IPS-18a (cell line): ENCODE results near the gene GPSM1.

Experiments
- H3K27ac ChIP-seq: one replicate; pipeline ENCODE4 v1.5.1; 2013; ENCODE audit warnings: low read length
- H3K27me3 ChIP-seq: one replicate; pipeline ENCODE4 v1.6.1; 2013; ENCODE audit warnings: mild to moderate bottlenecking, low read length; ENCODE audit not compliant: control insufficient read depth, insufficient read depth
- H3K36me3 ChIP-seq: one replicate; pipeline ENCODE4 v1.6.1; 2013; ENCODE audit warnings: low read depth, low read length; ENCODE audit not compliant: control insufficient read depth
- H3K4me1 ChIP-seq: one replicate; pipeline ENCODE4 v1.6.1; 2013; ENCODE audit warnings: low read depth, low read length; ENCODE audit not compliant: control insufficient read depth
- H3K4me3 ChIP-seq: one replicate; pipeline ENCODE4 v1.5.1; 2013; ENCODE audit warnings: low read length
- H3K9ac ChIP-seq: one replicate; pipeline ENCODE4 v1.6.1; 2013; ENCODE audit warnings: mild to moderate bottlenecking, low read length, moderate library complexity
- H3K9me3 ChIP-seq: one replicate; pipeline ENCODE4 v1.6.1; 2013; ENCODE audit warnings: low read depth, low read length; ENCODE audit not compliant: control insufficient read depth

The GPSM1 gene

GRCh38 chr9:136363949-136364748, 36.8 kb downstream of the GPSM1 start:
- Histone ChIP-seq H3K4me1 (no peaks in the 10 kb centered on the region), H3K9me3 (no peaks in the 10 kb centered on the region), H3K4me3 (peak overlapping the region; percentile 70), H3K9ac (no peak overlapping the region), H3K36me3 (no peaks in the 10 kb centered on the region), H3K27me3 (peaks cover 3% of the 10 kb centered on the region), H3K27ac (no peak overlapping the region)

DNA sequence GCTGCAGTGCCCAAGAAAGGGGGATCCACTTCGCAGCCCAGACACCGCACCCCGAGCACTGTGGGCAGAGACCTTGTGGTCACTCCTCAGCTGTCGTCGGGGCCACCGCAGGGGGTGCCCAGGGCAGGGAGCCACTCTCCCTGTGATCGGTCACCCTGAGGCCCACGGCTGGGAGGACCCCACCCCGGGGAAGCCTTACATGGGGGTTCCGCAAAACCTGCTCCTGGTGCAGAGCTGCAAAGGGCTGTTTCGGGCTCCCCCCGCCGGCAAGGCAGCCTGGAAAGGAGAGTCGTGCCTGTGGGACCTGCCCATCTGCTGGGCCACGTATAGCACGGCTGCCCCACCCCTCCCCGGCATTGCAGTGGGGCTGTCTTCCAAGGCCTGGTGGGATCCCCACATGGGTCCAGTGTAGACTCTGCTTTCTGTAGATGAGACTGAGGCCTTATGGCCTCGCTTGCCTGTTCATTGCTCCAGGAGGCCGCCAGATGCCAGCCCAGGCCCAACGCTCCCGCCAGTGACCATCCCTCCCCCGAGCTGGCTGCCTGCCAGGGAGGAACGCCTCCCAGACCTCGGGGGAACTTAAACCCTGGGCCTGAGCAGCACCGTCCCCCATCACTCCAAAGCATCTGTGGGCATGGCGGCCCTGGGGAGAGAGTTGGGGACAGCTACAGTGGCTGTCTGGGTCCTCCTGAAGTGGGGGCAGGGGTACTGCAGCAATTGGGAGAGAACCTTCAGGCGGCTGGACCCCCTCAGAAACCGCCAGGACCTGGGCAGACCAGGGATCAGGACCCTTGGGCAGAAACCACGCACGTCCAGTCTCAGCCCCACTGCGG, 37.8 kb downstream of the GPSM1 start:
- Histone ChIP-seq H3K27ac (no peak overlapping the region), H3K27me3 (peaks cover 3% of the 10 kb centered on the region), H3K4me1 (no peaks in the 10 kb centered on the region), H3K9ac (no peak overlapping the region), H3K9me3 (no peaks in the 10 kb centered on the region), H3K36me3 (no peaks in the 10 kb centered on the region), H3K4me3 (no peak overlapping the region)

DNA sequence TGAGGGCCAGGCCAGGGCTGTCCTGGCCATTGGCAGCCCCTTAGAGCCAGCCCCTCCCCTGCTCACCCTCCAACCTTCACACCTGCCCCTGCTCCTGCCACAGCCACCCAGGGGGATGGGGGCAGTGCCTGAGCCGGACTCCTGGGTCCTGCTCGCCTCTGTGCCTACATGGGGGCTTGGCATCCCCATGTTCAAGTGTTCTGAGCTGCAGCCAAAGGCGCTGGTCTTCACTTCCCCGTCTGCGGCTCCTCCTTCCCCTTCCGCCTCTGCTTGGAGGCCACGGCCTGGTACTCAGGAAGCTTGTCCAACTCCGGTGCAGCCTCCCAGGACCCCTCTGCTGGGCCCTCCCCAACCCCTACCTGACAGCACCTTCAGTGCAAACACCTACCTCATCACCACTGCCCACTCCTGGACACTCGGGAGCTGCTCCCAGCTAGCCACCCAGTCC, 38.5 kb downstream of the GPSM1 start:
- no peak overlapping the region for H3K27ac ChIP-seq
- no peaks in the 10 kb centered on the region for H3K4me1 ChIP-seq
- H3K9me3 ChIP-seq: no peaks in the 10 kb centered on the region
- H3K9ac ChIP-seq: no peak overlapping the region
- no peak overlapping the region for H3K4me3 ChIP-seq
- H3K27me3 ChIP-seq: peaks cover 3% of the 10 kb centered on the region
- no peaks in the 10 kb centered on the region for H3K36me3 ChIP-seq

DNA sequence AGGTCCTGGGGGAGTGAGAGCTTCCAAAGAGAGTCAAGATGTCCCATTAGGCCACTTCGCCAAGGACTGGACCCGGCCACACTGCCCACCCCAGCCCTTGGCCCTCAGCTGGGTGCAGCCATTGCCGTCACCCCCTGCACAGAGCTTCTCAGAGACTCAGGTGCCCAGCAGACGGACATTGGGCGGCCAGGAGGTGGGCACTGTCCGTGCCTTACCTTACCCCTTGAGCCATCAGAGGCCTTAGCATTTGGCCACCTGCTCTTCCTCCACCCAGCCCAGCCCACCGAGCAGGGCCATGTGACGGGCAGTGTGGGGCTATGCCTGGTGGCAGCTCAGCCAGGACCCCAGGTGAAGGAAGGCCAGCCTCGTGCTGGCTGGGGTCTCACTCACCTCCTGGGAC, 39.5 kb downstream of the GPSM1 start:
- Histone ChIP-seq H3K9ac (no peak overlapping the region), H3K27me3 (peaks cover 3% of the 10 kb centered on the region), H3K27ac (no peak overlapping the region), H3K4me1 (no peaks in the 10 kb centered on the region), H3K9me3 (no peaks in the 10 kb centered on the region), H3K36me3 (no peaks in the 10 kb centered on the region), H3K4me3 (no peak overlapping the region)

- no peaks in the 10 kb centered on the region for H3K4me1 ChIP-seq
- H3K9me3 ChIP-seq: no peaks in the 10 kb centered on the region
- no peak overlapping the region for H3K27ac ChIP-seq
- H3K4me3 ChIP-seq: no peak overlapping the region
- no peak overlapping the region for H3K9ac ChIP-seq
- H3K36me3 ChIP-seq: no peaks in the 10 kb centered on the region
- H3K27me3 ChIP-seq: peaks cover 3% of the 10 kb centered on the region
These were observed 40.2 kb downstream of the GPSM1 start for GRCh38 chr9:136367296-136368145.

DNA sequence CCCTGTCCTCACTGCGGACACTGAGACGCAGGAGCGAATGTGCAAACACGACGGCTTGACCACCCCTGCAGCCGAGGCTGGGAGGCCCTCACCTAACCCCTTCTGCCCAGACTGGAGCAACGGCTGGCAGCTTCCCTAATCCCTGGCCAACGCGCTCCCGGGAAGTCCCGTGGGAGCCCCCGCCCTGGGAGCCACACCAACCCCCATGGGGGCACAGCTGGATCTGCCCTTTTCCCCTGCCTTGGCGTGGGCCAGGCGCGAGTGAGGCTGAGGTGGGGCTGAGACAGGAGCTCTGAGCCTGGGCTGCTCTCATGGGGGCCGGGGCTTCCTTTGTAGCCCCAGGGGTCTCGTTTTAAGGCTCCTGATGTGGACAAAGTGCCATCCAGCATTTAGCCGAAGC, 40.9 kb downstream of the GPSM1 start:
- H3K27me3 ChIP-seq: peaks cover 3% of the 10 kb centered on the region
- H3K9ac ChIP-seq: no peak overlapping the region
- no peak overlapping the region for H3K4me3 ChIP-seq
- no peaks in the 10 kb centered on the region for H3K36me3 ChIP-seq
- no peak overlapping the region for H3K27ac ChIP-seq
- no peaks in the 10 kb centered on the region for H3K9me3 ChIP-seq
- no peaks in the 10 kb centered on the region for H3K4me1 ChIP-seq

- no peaks in the 10 kb centered on the region for H3K27me3 ChIP-seq
- H3K36me3 ChIP-seq: no peaks in the 10 kb centered on the region
These were observed 42.7 kb downstream of the GPSM1 start for GRCh38 chr9:136370037-136370436.

DNA sequence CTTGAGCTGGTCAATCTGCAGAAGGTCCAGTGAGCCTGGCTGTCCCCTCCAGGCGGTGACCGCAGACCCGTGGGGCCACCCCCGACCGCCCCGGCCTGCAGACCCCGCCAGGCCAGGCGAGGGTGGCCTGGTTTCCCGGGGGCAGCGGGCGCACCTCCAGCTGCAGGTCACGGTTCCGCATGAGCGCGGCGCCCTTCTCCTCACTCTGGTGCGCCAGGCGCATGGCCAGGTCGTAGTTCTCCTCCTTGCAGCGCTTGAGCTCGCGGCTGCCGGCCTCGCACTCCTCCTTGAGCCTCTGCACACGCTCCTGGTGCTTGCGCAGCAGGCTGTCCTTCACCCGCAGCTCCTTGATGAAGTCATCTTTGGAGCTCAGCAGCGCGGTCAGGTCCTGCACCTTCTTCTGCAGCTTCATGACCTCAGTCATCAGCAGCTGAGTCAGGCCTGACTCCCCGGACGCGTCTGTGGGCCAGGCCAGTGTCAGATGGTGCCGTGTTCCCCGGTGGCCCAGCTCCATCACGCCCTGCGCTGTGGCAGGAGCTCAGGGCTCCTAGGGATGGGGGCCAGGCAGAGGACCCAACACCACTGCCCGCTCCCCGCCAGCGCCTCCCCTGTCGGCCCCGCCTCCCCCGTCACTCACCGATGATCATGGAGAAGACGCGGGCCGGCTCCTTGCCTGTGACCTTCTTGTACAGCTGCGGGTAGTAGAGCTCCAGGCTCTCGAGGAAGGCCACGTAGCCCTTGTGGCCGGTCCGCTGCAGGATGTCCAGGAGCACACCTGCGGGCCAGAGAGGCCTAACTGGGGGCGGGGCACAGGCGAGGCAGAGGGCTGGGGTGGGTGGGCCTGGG, 43.6 kb downstream of the GPSM1 start:
- no peaks in the 10 kb centered on the region for H3K4me1 ChIP-seq
- no peaks in the 10 kb centered on the region for H3K9me3 ChIP-seq
- no peak overlapping the region for H3K9ac ChIP-seq
- H3K27me3 ChIP-seq: no peaks in the 10 kb centered on the region
- no peak overlapping the region for H3K27ac ChIP-seq
- H3K4me3 ChIP-seq: no peak overlapping the region
- peaks cover 4% of the 10 kb centered on the region for H3K36me3 ChIP-seq

More at GRCh38 chr9:136370037-136370436, 42.7 kb downstream of the GPSM1 start:
- Histone ChIP-seq H3K9ac (no peak overlapping the region), H3K4me1 (no peaks in the 10 kb centered on the region), H3K27ac (no peak overlapping the region), H3K4me3 (no peak overlapping the region), H3K9me3 (no peaks in the 10 kb centered on the region)

- Histone ChIP-seq H3K27me3 (no peaks in the 10 kb centered on the region), H3K4me3 (no peak overlapping the region), H3K9ac (no peak overlapping the region), H3K9me3 (no peaks in the 10 kb centered on the region), H3K4me1 (no peaks in the 10 kb centered on the region), H3K36me3 (peaks cover 6% of the 10 kb centered on the region), H3K27ac (no peak overlapping the region)
These were observed 44.2 kb downstream of the GPSM1 start for GRCh38 chr9:136371533-136371880.

DNA sequence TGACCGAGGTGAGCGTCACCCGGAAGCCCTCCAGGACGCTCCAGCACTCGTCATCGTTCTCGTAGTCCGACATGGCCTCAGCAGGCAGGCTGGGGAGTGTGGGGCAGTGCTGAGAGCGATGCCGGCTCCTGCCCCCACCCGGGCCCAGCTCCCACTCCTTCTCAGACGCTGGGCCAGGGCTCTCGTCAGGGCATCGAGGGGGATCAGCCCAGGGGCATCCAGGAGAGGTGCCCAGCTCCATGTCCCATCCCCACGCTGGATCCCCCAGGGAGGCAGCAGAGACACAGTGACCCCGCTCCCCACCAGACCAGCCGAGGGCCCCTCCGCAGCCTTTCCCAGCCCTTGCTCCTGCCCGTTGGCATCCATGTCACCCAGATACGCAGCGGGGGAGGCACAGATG, 44.7 kb downstream of the GPSM1 start:
- Histone ChIP-seq H3K27ac (no peak overlapping the region), H3K27me3 (no peaks in the 10 kb centered on the region), H3K9me3 (no peaks in the 10 kb centered on the region), H3K4me3 (no peak overlapping the region), H3K4me1 (no peaks in the 10 kb centered on the region), H3K36me3 (peaks cover 6% of the 10 kb centered on the region), H3K9ac (no peak overlapping the region)
